ENCODE data around the gene LMAN2L. TPM values are rescaled to one million over a fixed set of nuclear protein-coding genes. Genes with fewer than 3 reads are reported as not detected.

LMAN2L gene
- polyA plus RNA-seq, 3 donors, result 7.9 to 22.4 (median 16.6) TPM

DNA sequence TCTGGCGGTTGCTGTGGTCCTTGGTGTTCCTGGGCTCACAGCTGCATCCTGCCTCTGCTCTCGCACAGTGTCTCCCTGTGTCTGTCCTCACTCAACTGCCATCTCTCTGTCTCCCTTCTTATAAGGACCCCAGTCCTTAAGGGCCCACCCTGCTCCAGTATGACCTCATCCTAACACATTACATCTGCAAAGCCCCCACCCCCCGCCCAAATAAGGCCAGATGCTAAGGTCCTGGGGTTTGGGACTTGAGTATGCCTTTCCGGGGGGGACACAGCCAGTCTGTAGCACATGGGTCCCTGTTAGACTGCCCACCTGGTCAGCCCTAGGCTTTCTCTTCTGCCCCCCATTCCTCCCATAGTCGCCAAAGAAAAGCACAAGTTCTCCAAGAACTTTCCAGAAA, 56.6 kb downstream of the LMAN2L start:
- Histone ChIP-seq H3K27ac (ENCODE audit: low read depth in 1 of 2, low read length in 2 of 2) (no peak overlapping the region), H4K20me1 (ENCODE audit: insufficient read depth, low read length) (no peaks in the 10 kb centered on the region), H3K4me3 (replicated peaks in 1 of 3; ENCODE audit: low read depth in 2 of 3, low read length in 3 of 3) (no peak overlapping the region), H2AFZ (ENCODE audit: insufficient read depth, low read depth, low read length, poor library complexity, severe bottlenecking) (no peak overlapping the region), H3K9me3 (replicated peaks in 1 of 2; ENCODE audit: control insufficient read depth in 1 of 2, insufficient read depth in 1 of 2, low read length in 2 of 2) (no peaks in the 10 kb centered on the region), H3K4me1 (ENCODE audit: control insufficient read depth in 1 of 2, insufficient read depth in 2 of 2, low read length in 2 of 2) (no peaks in the 10 kb centered on the region), H3K79me2 (ENCODE audit: insufficient read depth, low read length) (no peaks in the 10 kb centered on the region), H3K36me3 (replicated peaks in 1 of 2; ENCODE audit: control insufficient read depth in 1 of 2, insufficient read depth in 2 of 2, low read length in 2 of 2) (no peaks in the 10 kb centered on the region), H3K27me3 (ENCODE audit: control insufficient read depth in 2 of 2, insufficient read depth in 2 of 2, low read length in 2 of 2) (no peaks in the 10 kb centered on the region), H3K4me2 (replicated peaks; ENCODE audit: extremely low read depth, low read length, poor library complexity, severe bottlenecking) (no peak overlapping the region), H3K9ac (ENCODE audit: insufficient read depth, low read length, poor library complexity, severe bottlenecking) (no peak overlapping the region)
- Mint-ChIP-seq H3K4me1 (no peaks in the 10 kb centered on the region), H3K4me3 (no peak overlapping the region), H3K27ac (no peak overlapping the region), H3K9me3 (peaks cover 0 to 2% (median 0%) of the 10 kb centered on the region in 7 donors), H3K27me3 (ENCODE audit: low read depth in 3 of 3) (peaks cover 1 to 4% (median 2%) of the 10 kb centered on the region in 3 donors), H3K36me3 (no peaks in the 10 kb centered on the region)
- DNase-seq, result no peak
- WGBS (ENCODE audit: insufficient coverage), result 90% methylated on average over 3 of the region's 5 CpGs
- intact Hi-C loops (cut with micrococcal nuclease), result no loop called here
- TF ChIP-seq, protein P1, sequence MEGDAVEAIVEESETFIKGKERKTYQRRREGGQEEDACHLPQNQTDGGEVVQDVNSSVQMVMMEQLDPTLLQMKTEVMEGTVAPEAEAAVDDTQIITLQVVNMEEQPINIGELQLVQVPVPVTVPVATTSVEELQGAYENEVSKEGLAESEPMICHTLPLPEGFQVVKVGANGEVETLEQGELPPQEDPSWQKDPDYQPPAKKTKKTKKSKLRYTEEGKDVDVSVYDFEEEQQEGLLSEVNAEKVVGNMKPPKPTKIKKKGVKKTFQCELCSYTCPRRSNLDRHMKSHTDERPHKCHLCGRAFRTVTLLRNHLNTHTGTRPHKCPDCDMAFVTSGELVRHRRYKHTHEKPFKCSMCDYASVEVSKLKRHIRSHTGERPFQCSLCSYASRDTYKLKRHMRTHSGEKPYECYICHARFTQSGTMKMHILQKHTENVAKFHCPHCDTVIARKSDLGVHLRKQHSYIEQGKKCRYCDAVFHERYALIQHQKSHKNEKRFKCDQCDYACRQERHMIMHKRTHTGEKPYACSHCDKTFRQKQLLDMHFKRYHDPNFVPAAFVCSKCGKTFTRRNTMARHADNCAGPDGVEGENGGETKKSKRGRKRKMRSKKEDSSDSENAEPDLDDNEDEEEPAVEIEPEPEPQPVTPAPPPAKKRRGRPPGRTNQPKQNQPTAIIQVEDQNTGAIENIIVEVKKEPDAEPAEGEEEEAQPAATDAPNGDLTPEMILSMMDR (IDR thresholded peaks at IDR 0.05), result no peak

DNA sequence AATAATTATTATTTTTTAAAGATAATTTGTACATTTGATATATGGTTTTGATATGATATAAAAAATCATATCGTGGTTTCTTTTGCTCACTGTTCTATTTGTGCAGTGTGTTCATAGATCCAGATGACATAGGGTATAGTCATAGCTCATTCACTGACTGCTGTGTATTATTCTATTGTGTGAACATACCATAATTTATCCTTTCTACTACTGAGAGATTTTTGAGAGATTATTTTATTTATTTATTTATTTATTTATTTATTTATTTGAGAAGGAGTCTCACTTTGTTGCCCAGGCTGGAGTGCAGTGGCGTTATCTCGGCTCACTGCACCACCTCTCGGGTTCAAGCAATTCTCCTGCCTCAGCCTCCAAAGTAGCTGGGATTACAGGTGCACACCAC, 58.3 kb downstream of the LMAN2L start:
- Histone ChIP-seq H4K20me1 (ENCODE audit: insufficient read depth, low read length) (no peaks in the 10 kb centered on the region), H3K36me3 (replicated peaks in 1 of 2; ENCODE audit: control insufficient read depth in 1 of 2, insufficient read depth in 2 of 2, low read length in 2 of 2) (no peaks in the 10 kb centered on the region), H3K9ac (ENCODE audit: insufficient read depth, low read length, poor library complexity, severe bottlenecking) (no peak overlapping the region), H3K4me1 (ENCODE audit: control insufficient read depth in 1 of 2, insufficient read depth in 2 of 2, low read length in 2 of 2) (peaks cover 0 to 2% of the 10 kb centered on the region in 2 donors), H3K27ac (ENCODE audit: low read depth in 1 of 2, low read length in 2 of 2) (no peak overlapping the region), H2AFZ (ENCODE audit: insufficient read depth, low read depth, low read length, poor library complexity, severe bottlenecking) (no peak overlapping the region), H3K4me2 (replicated peaks; ENCODE audit: extremely low read depth, low read length, poor library complexity, severe bottlenecking) (no peak overlapping the region), H3K9me3 (replicated peaks in 1 of 2; ENCODE audit: control insufficient read depth in 1 of 2, insufficient read depth in 1 of 2, low read length in 2 of 2) (no peaks in the 10 kb centered on the region), H3K79me2 (ENCODE audit: insufficient read depth, low read length) (no peaks in the 10 kb centered on the region), H3K27me3 (ENCODE audit: control insufficient read depth in 2 of 2, insufficient read depth in 2 of 2, low read length in 2 of 2) (no peaks in the 10 kb centered on the region), H3K4me3 (replicated peaks in 1 of 3; ENCODE audit: low read depth in 2 of 3, low read length in 3 of 3) (no peak overlapping the region)
- 96% methylated on average over 3 of the region's 4 CpGs for WGBS (ENCODE audit: insufficient coverage)
- Mint-ChIP-seq H3K9me3 (peaks cover 0 to 3% (median 0%) of the 10 kb centered on the region in 7 donors), H3K4me3 (no peak overlapping the region), H3K27me3 (ENCODE audit: low read depth in 3 of 3) (peaks cover 2 to 4% (median 4%) of the 10 kb centered on the region in 3 donors), H3K36me3 (no peaks in the 10 kb centered on the region), H3K4me1 (no peaks in the 10 kb centered on the region), H3K27ac (no peak overlapping the region)
- intact Hi-C loops (cut with micrococcal nuclease), result no loop called here
- DNase-seq, result no peak
- TF ChIP-seq, protein P1 (IDR thresholded peaks at IDR 0.05), result no peak

Data from CD14-positive monocyte (primary cell).